WTC11 (cell line): ENCODE data around the gene CERS5.

Experiments
- CTCF ChIP-seq: fragments of 200-600 bp; IDR thresholded peaks from 2 replicates; pipeline ENCODE4 v1.8.0; 2022; ENCODE audit warnings: antibody characterized with exemption
- PRDM15 ChIP-seq: sonication (generic); formaldehyde crosslinking; IDR thresholded peaks from 2 replicates; pipeline ENCODE4 v1.8.0; 2022; ENCODE audit warnings: missing genetic modification reagents
- SP1 ChIP-seq: sonication (generic); formaldehyde crosslinking; conservative IDR thresholded peaks from 2 replicates; pipeline ENCODE4 v1.8.1; 2022; ENCODE audit warnings: missing genetic modification reagents
- ZNF281 ChIP-seq: sonication (generic); formaldehyde crosslinking; IDR thresholded peaks from 2 replicates; pipeline ENCODE4 v1.8.0; 2023; ENCODE audit warnings: mild to moderate bottlenecking, missing genetic modification reagents

- TF ChIP-seq PRDM15 (CRISPR knock-in tag), result no peak
- no peak for TF ChIP-seq CTCF
- TF ChIP-seq ZNF281 (CRISPR knock-in tag), result no peak
- TF ChIP-seq SP1 (CRISPR knock-in tag), result no peak
Measured at GRCh38 chr12:50102646-50103309, 64.4 kb downstream of the CERS5 start.
